Muscle of arm (tissue), 12 donors: ENCODE results near the gene NXPH1. TPM values are rescaled to one million over a fixed set of nuclear protein-coding genes. Genes with fewer than 3 reads are reported as not detected.

ENCODE experiments used
- DNase-seq: peaks from one replicate; pipeline ENCODE4 v3.0.0-alpha.2; 2013
- polyA plus RNA-seq, 12 donors: library from polyadenylated mRNA; unstranded; fragments of 120-200 nt; gene quantifications; one replicate each; pipeline ENCODE4 v1.2.1, GENCODE V29; 2013; ENCODE audit not compliant: insufficient read length in 12 of 12

NXPH1 gene
- polyA plus RNA-seq, 12 donors: 0.06 to 0.12 (median 0.12) TPM; not detected in 9

GRCh38 chr7:8491544-8492489 is 58.4 kb downstream of the NXPH1 start:
- DNase-seq: no peak

DNA sequence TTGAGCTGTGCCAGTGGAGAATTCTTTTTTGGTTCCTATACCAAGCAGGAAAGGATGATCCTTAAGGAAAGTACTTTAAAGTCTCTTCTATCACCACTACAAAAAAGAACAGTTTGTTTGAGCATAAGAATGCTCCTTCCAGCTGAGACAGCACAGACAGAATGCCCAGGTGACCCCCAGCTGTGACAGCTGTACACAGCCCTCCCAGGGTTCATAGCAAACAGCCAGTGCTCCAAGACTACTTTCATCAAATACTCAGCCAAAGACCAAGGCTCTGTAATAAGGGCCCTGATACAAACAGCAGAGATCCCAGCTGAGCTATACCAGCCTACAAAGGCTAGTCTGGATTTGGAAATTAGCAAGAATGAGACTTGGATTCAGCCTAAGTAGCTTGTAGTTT is 65.7 kb downstream of the NXPH1 start:
- no peak for DNase-seq

DNA sequence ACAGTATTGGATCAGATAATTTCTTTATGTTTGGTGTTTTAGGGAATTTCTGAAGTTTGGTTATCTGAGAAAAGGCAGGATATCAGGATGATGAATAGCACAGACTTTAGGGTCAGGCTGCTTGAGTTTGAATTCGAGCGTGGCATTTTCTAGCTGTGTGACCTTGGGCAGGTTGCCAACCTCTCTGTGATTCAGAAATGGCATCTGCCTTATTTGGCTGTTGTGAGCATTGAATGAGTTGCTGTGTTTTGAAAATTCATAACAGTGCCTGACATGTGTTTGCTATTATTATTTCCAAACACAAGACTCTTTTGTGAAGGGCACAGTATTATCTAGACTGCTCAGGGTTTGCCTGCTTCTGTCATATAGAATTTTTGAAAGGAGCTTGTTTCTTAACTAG is 66.9 kb downstream of the NXPH1 start:
- no peak for DNase-seq

GRCh38 chr7:8507566-8507965 is 74.2 kb downstream of the NXPH1 start:
- no peak for DNase-seq

DNA sequence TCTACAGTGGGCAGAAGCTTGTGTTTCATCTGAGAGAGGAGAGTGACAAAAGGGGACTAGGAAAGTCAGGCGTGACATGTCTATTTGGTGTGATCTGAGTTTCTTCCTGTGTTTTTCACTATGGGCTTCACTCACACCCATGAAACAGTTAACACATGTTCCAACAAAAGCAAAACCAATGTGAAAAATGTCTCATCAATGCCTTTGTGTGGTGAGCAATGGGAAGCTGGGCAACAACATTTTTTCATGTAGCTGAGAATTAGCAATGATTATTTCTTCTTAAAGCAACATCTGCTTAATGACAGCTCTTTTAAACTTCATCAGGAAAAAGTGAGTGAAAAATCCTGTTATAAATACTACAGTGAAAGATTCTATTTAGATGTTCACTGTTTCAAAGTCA is 76.2 kb downstream of the NXPH1 start:
- no peak for DNase-seq

- peak; percentile 78 for DNase-seq
Observed at GRCh38 chr7:8511855-8512254, 78.4 kb downstream of the NXPH1 start.

- DNase-seq: peak; percentile 15
Observed at GRCh38 chr7:8514781-8515519, 81.5 kb downstream of the NXPH1 start.

DNA sequence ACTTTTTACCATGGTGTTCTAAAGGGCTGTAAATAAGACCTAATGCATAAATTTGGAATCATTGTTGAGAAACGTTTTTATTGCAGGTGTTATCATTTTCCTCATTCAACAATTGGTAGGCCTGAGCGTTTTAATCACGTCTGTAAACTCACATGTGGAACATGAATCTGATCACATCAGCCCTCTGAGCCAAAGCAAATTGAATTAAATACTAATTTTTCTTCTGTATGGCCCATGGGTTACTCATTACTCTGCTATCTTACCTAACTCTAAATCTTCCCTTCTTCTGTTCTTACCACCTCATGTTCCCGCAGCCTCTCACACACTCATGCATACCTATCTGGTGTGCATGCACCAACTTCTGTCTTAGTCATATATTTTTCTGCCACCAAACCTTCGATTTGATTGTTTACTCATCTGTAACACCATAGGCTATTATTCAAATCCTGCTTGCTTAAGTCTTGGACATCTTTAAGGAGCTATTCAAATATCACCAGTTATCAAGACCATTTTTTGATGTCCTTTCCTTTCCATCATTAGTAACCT is 82.3 kb downstream of the NXPH1 start:
- DNase-seq: no peak

GRCh38 chr7:8516976-8517375 is 83.6 kb downstream of the NXPH1 start:
- DNase-seq: no peak

DNA sequence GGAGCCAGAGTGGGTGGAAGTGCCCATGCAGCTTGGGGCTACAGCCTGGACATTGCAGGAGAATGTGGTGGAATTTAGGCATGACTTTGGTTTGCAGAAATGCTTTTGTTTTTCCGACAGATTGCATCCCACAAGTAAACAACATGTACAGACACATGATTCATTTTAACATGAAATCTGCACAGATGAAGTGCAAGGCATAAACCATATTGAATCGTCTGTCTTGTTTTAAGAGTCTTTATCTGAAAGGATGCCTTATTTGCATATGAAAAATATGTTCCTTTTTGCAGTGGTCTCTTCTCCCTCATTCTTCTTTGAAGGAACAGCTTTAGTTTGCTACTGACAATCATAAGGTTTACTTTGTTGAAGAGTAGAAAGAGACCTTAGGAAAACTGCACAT is 94.9 kb downstream of the NXPH1 start:
- no peak for DNase-seq

DNA sequence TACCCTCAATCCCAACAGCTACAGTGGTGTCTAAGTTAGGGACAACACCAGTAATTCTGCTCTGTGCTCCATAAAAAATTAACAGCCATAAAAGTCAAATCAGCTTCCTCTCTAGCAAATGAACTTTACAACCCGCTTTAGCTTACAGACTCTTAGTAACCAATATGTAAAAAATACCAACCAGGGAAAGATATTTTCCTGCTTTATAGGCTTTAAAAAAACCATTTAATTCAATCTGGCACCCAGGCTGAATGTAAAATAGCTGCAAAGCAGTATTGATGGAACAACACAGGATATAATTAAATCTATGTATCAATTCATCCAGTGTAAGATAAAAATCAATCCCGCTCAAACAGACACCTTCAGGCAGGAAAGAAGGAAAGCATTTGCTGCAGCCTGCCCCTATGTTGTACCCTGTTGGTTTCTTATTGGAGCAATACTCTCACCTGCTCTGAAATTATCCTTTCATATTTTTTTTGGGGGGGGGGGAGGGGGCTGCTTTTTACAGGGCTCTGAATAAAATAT is 98.6 kb downstream of the NXPH1 start:
- DNase-seq: no peak

GRCh38 chr7:8536431-8536830 is 103.0 kb downstream of the NXPH1 start:
- DNase-seq: no peak

DNA sequence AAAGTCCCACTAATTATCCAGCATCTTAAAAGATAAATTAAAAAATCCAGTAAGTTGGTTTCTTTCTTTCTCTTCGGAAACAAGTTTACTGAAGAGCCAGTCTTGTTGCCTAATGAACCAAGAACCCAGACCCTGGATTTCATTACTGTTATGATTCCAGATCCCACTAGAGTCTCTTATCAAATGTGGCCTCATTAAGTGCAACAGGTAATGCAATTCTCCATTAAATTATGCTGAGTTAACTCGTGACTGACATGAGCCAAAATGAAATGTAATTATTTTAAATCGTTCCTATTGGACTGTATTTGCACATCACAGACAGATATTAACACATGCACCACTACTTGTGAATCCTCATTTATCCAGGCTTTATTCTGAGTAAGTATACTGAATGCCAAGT is 115.6 kb downstream of the NXPH1 start:
- no peak for DNase-seq

- no peak for DNase-seq
Observed at GRCh38 chr7:8560501-8560900, 127.1 kb downstream of the NXPH1 start.

- no peak for DNase-seq
Observed at GRCh38 chr7:8561449-8561848, 128.0 kb downstream of the NXPH1 start.

DNA sequence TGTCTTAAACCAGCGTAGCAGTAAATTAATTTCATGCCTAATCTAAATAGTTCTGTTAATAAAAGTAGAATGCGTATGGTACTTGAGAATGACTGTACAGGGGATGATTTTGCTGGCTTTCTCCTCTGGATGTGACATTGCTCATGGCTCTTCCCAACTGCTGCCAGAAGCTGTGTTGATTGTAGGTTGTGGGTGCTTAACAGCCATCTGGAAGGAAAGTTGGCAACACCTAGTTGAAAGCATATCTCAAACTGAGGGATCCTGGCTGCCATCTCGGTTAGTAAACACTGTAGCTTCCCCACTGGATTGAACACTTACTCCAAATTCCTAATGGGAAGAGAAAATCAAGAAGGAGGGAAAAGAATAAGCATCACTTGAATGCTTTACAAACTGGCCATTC is 130.9 kb downstream of the NXPH1 start:
- no peak for DNase-seq

DNA sequence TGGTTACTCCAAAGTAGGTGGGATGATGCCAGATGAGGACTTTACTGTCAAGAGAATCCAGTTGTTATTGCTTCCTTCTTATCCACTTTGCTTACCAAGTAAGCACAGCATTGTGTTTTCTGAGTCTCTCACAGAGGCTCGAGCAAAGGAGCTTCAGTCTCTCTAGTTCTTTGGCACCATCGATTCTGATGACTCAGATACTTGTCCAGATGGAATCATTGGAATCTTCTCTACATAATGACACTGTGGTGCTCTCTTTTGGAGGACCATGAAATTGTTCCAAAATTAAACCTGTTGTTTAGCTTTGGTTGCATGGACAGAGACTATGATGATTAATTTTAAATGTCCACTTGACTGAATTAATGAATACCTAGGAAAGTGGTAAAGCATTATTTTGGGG is 132.6 kb downstream of the NXPH1 start:
- no peak for DNase-seq

- DNase-seq: no peak
Observed at GRCh38 chr7:8567626-8568025, 134.2 kb downstream of the NXPH1 start.

DNA sequence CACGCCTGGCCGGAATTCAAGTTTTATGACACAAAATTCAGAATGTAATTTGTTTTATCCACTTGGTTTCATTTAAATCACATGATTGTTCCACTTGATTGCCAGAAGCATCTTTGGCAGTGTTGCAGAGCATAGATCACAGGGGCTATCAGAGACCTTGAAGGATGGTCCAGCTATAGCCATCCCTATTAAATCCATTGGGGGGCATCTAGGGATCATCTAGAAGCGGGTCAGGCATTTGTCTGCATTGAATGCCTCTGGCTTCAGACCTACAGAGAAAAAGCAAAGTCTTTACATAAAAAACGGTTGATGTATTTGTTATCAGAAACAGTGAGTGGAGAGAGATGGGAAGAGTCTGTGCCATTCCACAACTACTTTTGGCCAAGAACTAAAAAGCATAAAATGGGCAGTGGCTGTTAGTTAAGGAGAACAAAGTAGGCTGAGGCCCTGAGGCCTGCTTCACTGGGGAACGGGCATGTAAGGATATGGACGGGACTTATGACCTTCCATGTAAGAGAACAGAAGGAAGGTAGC is 146.3 kb downstream of the NXPH1 start:
- no peak for DNase-seq

DNA sequence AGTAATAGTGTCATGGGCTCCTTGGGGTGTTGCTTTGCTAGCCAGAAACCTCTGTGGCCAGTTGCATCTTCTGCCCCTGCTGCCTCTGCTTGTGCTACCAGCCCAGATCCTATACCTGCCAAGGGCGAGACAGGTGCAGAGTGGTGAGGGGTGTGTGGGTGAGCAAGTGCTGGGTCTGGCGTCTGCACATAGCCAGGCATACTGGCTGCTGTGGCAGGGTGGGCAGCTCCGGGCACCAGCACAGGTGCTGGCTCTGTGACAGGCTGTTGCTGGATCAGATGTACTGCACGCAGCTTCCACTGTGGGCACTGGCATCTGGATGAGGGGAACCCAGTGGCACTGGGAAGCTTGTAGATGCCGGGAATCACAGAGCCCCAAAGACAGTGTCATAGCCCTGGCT is 148.4 kb downstream of the NXPH1 start:
- DNase-seq: no peak

DNA sequence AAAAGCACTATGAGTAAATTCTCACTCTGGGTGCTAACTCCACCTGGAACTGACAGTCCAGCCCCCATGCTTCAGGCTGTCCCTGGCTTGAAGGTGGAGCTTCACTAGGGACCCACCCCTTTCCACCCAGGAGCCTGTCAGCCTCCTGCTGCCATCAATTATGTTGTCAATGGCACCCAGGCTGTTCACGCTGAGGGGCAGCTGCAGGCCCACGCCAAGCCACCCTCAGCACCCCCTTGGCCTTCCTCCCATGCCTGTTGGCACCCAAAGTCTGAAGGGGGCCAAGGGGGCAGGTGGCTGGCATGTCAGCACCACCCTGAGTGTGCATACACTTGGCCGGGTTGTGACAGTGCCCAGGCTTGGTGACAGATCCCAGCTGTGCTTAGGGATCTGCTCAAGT is 149.3 kb downstream of the NXPH1 start:
- no peak for DNase-seq

GRCh38 chr7:8585591-8585990 is 152.2 kb downstream of the NXPH1 start:
- DNase-seq: no peak
